ENCODE results near the gene KIF5A.

DNA sequence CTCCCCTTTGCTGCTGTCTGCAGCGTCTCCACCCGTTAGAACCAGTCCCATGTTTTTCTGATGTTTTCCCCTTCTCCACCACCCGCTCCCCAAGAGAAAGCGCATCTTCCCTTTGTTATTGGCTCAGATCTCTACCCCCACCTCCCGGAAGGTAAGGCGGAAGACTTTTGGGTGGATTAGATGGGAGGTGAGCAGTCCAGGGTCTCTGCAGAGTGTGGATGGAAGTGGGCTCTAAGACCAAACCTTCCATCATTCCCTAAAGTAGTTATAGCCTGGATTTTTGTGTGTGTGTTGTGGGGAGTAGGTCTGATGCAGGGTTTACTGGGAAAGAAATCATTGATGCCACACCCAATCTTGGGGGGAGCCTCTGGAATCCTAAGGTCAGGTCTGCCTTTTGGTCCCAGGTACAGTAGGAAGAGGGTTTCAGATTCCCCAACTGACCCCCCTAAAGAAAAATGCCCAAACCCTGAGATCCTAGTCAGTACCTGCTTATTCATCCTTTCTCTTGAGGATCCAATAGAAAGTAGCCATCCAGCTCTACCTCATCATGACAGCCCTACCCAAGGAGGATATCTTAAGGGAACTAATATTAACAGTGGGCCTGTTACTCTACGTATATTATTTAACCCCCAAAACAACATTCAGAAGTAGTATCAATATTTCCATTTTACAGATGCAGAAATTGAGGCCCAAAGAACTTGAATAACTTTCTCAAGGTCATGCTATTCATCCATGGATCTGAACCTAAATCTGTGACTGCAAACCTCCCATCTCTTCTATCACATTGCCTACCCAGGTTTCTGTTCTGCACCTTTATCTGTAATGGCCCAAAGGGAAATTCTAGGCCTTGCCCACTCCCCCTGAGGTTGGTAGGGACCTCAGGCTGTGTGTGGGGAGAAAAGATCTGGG, 1.1 kb downstream of the KIF5A start:
- no peak for TF ChIP-seq EP300 (IDR thresholded peaks at IDR 0.05; ENCODE audit: borderline replicate concordance)
- TF ChIP-seq YY1 (IDR thresholded peaks at IDR 0.05; ENCODE audit: low read depth), result no peak
- TF ChIP-seq, protein P1, sequence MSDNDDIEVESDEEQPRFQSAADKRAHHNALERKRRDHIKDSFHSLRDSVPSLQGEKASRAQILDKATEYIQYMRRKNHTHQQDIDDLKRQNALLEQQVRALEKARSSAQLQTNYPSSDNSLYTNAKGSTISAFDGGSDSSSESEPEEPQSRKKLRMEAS (IDR thresholded peaks at IDR 0.05), result no peak
- no peak for TF ChIP-seq FOXM1 (IDR thresholded peaks at IDR 0.05; ENCODE audit: borderline replicate concordance, low read depth)

Measured in Ishikawa (cell line).